Osteoblast (primary cell): ENCODE results near the gene HSD17B1. TPM values are rescaled to one million over a fixed set of nuclear protein-coding genes. Genes with fewer than 3 reads are reported as not detected.
A peak's percentile ranks its signal among the peaks of the same experiment; 100 is the strongest.
"Not testable (repeated sequence)": the region's sequence is repeated elsewhere in the genome, so short reads cannot be mapped to it uniquely, and the experiment has no call there.

Source experiments
- DNase-seq: peaks from one replicate; pipeline ENCODE4 v3.0.0; 2011; ENCODE audit warnings: low spot score, mixed read lengths; ENCODE audit not compliant: insufficient read length; ENCODE audit errors: missing footprints
- H2AFZ ChIP-seq: 2 replicates; pipeline ENCODE4 v1.6.0; 2011; ENCODE audit warnings: mild to moderate bottlenecking, low read length
- H3K27ac ChIP-seq: 2 replicates; pipeline ENCODE4 v1.5.1; 2011; ENCODE audit warnings: mild to moderate bottlenecking, low read depth, low read length, moderate library complexity
- H3K27me3 ChIP-seq: 2 replicates; pipeline ENCODE4 v1.6.0; 2012; ENCODE audit warnings: mild to moderate bottlenecking, control low read depth, inconsistent platforms, low read length, moderate library complexity; ENCODE audit not compliant: insufficient read depth
- H3K36me3 ChIP-seq: 2 replicates; pipeline ENCODE4 v1.5.1; 2011; ENCODE audit warnings: mild to moderate bottlenecking, low read length, control low read depth, moderate library complexity; ENCODE audit not compliant: insufficient read depth
- H3K4me1 ChIP-seq: 2 replicates; pipeline ENCODE4 v1.5.1; 2011; ENCODE audit warnings: mild to moderate bottlenecking, low read length, control low read depth, moderate library complexity; ENCODE audit not compliant: insufficient read depth
- H3K4me2 ChIP-seq: 2 replicates; pipeline ENCODE4 v1.6.0; 2011; ENCODE audit warnings: mild to moderate bottlenecking, low read length; ENCODE audit not compliant: insufficient read depth
- H3K4me3 ChIP-seq: fragments of 200-600 bp; sonication (generic); 3 replicates; pipeline ENCODE4 v1.5.1; 2012; ENCODE audit warnings: mild to moderate bottlenecking, low read length, inconsistent platforms; ENCODE audit not compliant: insufficient read depth
- H3K79me2 ChIP-seq: 2 replicates; pipeline ENCODE4 v1.6.0; 2012; ENCODE audit warnings: mild to moderate bottlenecking, low read length, control low read depth, inconsistent platforms; ENCODE audit not compliant: insufficient read depth
- H3K9me3 ChIP-seq: 2 replicates; pipeline ENCODE4 v1.5.1; 2011; ENCODE audit warnings: low read depth, low read length, control low read depth
- H4K20me1 ChIP-seq: 2 replicates; pipeline ENCODE4 v1.6.0; 2012; ENCODE audit warnings: mild to moderate bottlenecking, low read length, control low read depth; ENCODE audit not compliant: insufficient read depth
- total RNA-seq: library from RNA; depleted of rRNA; stranded (reverse); fragments of >200 nt; gene quantifications from 2 replicates; pipeline ENCODE4 v1.2.3, GENCODE V29; 2012
- TF ChIP-seq, protein P1 (sequence below): IDR thresholded peaks from 2 replicates; pipeline ENCODE4 v1.5.1; 2011; ENCODE audit warnings: mild to moderate bottlenecking, low read depth, low read length, moderate library complexity; ENCODE audit errors: extremely low read depth

Gene HSD17B1, protein sequence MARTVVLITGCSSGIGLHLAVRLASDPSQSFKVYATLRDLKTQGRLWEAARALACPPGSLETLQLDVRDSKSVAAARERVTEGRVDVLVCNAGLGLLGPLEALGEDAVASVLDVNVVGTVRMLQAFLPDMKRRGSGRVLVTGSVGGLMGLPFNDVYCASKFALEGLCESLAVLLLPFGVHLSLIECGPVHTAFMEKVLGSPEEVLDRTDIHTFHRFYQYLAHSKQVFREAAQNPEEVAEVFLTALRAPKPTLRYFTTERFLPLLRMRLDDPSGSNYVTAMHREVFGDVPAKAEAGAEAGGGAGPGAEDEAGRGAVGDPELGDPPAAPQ
- 1.1 and 1.5 TPM in 2 replicates for total RNA-seq

DNA sequence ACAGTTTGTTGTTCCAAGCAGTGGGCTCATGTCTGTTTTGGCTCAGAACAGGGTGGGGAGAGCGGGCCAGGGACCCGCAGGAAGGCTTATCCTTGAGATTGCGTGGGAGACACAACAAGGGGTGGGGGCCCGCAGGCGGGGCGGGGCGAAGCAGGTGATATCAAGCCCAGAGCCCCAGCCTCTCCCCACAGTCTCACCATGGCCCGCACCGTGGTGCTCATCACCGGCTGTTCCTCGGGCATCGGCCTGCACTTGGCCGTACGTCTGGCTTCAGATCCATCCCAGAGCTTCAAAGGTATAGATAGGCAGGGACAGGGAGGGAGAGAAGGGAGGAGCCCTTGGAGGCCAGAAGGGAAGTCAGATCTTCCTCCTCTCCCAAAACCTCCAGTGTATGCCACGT, at the start of gene HSD17B1:
TSS of gene HSD17B1 (plus strand) at position 188 of the 400 bp plus-strand sequence. CDS start at position 199, 11 bp downstream.
- H3K4me1 ChIP-seq = peaks cover 13% of the 10 kb centered on the region
- H3K36me3 ChIP-seq, H4K20me1 ChIP-seq, H3K27me3 ChIP-seq, H3K27ac ChIP-seq, H3K9me3 ChIP-seq, H2AFZ ChIP-seq: not testable (repeated sequence)
- peaks cover 16% of the 10 kb centered on the region for H3K79me2 ChIP-seq
- DNase-seq = peak; percentile 49
- peak within 1 kb of the TSS; percentile 91 for H3K4me3 ChIP-seq
- H3K4me2 ChIP-seq = peak within 1 kb of the TSS; percentile 98

DNA sequence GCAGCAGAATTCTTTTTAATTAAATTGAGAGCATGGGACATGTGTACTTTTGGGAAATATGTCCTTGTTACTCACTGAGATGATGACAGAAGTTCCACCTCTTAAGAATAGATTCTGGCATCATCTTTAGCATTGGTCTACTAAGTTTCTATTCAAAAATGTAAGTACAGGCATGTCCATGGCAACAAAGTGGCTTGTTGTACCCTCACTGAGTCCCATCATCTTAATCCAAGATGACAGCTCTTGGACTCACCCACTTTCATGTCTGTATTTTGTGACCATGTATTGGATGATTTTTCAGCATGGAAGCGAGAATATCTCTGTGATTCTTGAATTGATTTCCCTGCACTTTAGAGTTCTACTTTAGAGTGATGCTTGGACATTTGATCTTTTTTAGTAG, 49.8 kb upstream of the HSD17B1 start:
- no peaks in the 10 kb centered on the region for H3K4me1 ChIP-seq
- H3K27me3 ChIP-seq = no peaks in the 10 kb centered on the region
- H3K4me2 ChIP-seq = no peak overlapping the region
- H3K4me3 ChIP-seq = no peak overlapping the region
- H2AFZ ChIP-seq = no peak overlapping the region
- H3K9me3 ChIP-seq = no peaks in the 10 kb centered on the region
- H3K27ac ChIP-seq = no peak overlapping the region
- peaks cover 57% of the 10 kb centered on the region for H3K36me3 ChIP-seq
- no peak for DNase-seq
- no peaks in the 10 kb centered on the region for H3K79me2 ChIP-seq
- no peaks in the 10 kb centered on the region for H4K20me1 ChIP-seq
- TF ChIP-seq, protein P1, sequence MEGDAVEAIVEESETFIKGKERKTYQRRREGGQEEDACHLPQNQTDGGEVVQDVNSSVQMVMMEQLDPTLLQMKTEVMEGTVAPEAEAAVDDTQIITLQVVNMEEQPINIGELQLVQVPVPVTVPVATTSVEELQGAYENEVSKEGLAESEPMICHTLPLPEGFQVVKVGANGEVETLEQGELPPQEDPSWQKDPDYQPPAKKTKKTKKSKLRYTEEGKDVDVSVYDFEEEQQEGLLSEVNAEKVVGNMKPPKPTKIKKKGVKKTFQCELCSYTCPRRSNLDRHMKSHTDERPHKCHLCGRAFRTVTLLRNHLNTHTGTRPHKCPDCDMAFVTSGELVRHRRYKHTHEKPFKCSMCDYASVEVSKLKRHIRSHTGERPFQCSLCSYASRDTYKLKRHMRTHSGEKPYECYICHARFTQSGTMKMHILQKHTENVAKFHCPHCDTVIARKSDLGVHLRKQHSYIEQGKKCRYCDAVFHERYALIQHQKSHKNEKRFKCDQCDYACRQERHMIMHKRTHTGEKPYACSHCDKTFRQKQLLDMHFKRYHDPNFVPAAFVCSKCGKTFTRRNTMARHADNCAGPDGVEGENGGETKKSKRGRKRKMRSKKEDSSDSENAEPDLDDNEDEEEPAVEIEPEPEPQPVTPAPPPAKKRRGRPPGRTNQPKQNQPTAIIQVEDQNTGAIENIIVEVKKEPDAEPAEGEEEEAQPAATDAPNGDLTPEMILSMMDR = no peak

DNA sequence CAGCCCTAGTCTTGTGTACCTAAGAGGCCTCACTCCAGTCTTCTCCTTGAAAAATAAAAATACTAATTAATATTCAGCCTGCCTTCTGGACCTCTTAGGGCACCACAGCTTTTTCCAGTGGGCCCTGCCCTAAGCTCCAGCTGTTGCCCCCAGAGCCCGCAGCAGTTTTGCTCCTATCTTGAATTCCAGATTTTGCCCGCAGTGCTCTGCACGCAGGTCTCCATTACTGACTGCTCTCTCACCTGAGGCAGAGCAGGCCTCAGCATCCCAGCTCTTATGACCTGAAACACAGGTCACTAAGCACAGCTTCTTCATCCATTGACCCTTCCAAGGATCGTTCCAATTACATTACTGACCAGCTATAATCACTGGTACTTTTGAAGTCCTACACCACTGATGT, 45.1 kb upstream of the HSD17B1 start:
- Histone ChIP-seq H3K36me3 (peaks cover 55% of the 10 kb centered on the region), H3K4me1 (peaks cover 5% of the 10 kb centered on the region), H3K4me3 (no peak overlapping the region), H4K20me1 (no peaks in the 10 kb centered on the region), H3K27ac (no peak overlapping the region), H3K4me2 (no peak overlapping the region), H2AFZ (no peak overlapping the region), H3K9me3 (no peaks in the 10 kb centered on the region), H3K79me2 (no peaks in the 10 kb centered on the region), H3K27me3 (no peaks in the 10 kb centered on the region)
- TF ChIP-seq, protein P1 = no peak
- no peak for DNase-seq

DNA sequence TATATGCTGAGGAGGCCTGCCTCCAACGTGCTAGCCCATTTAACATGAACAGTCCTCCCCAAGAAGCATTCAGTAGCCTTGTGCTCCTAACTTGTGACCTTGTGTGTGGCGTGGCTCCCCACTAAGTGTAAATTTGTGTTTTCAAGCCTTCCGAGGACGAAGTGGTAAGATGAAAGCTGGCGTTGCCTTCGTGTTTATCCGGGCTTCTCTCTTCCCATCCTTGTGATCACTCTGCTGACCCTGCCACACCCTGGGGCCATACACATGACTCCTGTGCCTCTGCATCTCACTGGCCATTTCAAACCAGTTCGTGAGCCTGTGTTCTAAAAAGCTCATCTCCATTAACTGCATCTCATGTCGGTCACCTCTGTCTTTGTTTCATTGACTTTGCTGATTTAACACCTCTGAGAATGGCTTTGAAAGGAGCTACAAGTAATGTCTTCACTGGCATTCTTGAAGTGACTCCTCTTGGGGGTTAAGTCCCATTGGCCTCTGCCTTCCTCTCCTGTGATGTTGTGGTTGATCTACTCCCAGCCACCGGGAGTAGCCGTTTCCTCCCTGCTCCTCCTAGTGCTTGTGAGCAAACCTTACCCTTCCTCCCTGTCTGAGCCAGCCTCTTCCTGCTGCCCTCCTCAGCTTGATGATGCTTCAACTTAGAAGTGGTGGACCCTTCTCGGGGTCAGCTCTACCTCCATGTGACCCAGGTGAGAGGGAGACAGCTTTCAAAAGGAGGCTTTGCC, 44.1 kb upstream of the HSD17B1 start:
- H2AFZ ChIP-seq = no peak overlapping the region
- H3K27ac ChIP-seq = no peak overlapping the region
- DNase-seq = no peak
- no peak overlapping the region for H3K4me2 ChIP-seq
- H3K4me3 ChIP-seq = no peak overlapping the region
- H3K9me3 ChIP-seq = no peaks in the 10 kb centered on the region
- H3K36me3 ChIP-seq = peaks cover 48% of the 10 kb centered on the region
- peaks cover 6% of the 10 kb centered on the region for H3K4me1 ChIP-seq
- no peaks in the 10 kb centered on the region for H3K27me3 ChIP-seq
- no peaks in the 10 kb centered on the region for H4K20me1 ChIP-seq
- H3K79me2 ChIP-seq = no peaks in the 10 kb centered on the region
- TF ChIP-seq, protein P1 = no peak
